Activated naive CD4-positive, alpha-beta T cell treated with anti-CD3 and anti-CD28 coated beads, Interleukin-2, amount 10 ng/mL, durations not matched to agents 7 days and 5 days (primary cell): ENCODE results near the gene JAZF1.

Experiments used
- CTCF ChIA-PET: fragments of 350-600 bp; sonication (Branson Sonifier 250); formaldehyde crosslinking; loops from one replicate; lab custom pipeline; 2021; ENCODE audit warnings: antibody characterized with exemption; lab: Charles Lee
- DNase-seq: peaks from one replicate; pipeline ENCODE4 v3.0.0-alpha.2; 2020
- H3K27ac Mint-ChIP-seq: one replicate; pipeline ENCODE4 v1.8.0; 2021; ENCODE audit warnings: mild to moderate bottlenecking, moderate library complexity, mixed read lengths
- H3K27me3 Mint-ChIP-seq: one replicate; pipeline ENCODE4 v1.8.0; 2021; ENCODE audit warnings: mild to moderate bottlenecking, mixed read lengths
- H3K36me3 Mint-ChIP-seq: one replicate; pipeline ENCODE4 v1.8.0; 2021; ENCODE audit warnings: mixed read lengths
- H3K4me1 Mint-ChIP-seq: one replicate; pipeline ENCODE4 v1.8.0; 2021; ENCODE audit warnings: mixed read lengths
- H3K4me3 Mint-ChIP-seq: one replicate; pipeline ENCODE4 v1.8.0; 2021; ENCODE audit warnings: mild to moderate bottlenecking, moderate library complexity, mixed read lengths
- H3K9me3 Mint-ChIP-seq: one replicate; pipeline ENCODE4 v1.8.0; 2021; ENCODE audit warnings: mixed read lengths

JAZF1 gene

GRCh38 chr7:28149291-28150101, 31.1 kb downstream of the JAZF1 start:
- CTCF ChIA-PET = no interaction called here
- no peak for DNase-seq
- Mint-ChIP-seq H3K4me1 (peaks cover 26% of the 10 kb centered on the region), H3K4me3 (no peak overlapping the region), H3K9me3 (no peaks in the 10 kb centered on the region), H3K27ac (no peak overlapping the region), H3K36me3 (peaks cover 2% of the 10 kb centered on the region), H3K27me3 (no peaks in the 10 kb centered on the region)

GRCh38 chr7:28145931-28146330, 34.7 kb downstream of the JAZF1 start:
- Mint-ChIP-seq H3K4me1 (peaks cover 4% of the 10 kb centered on the region), H3K27me3 (peaks cover 3% of the 10 kb centered on the region)

DNA sequence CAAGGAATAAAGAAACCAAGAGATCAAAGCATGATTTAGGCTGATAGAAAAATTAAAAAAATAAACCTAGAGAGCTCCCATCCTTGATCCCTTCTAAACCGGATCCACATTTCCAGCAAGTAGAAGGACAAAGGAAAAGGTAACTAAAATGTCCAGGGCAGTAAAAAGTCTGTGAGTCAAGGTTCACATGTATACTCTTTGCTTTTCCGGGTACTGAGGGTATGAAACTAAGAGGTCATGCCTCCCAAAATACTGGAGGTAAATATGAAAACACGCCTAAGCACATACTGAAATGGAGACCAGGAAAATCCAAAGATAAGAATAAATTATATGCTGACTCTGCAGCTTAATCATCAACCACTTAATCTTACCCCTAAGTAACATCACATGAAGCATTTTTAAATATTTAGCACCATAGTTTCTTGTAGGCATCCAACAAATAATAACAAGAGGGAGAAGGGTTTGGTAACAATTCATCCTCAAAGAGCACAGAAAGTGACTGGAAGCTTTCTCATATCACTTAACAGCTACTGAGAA, 35.4 kb downstream of the JAZF1 start:
- CTCF ChIA-PET = no interaction called here
- Mint-ChIP-seq H3K27ac (no peak overlapping the region), H3K9me3 (no peaks in the 10 kb centered on the region), H3K27me3 (peaks cover 3% of the 10 kb centered on the region), H3K4me1 (peaks cover 4% of the 10 kb centered on the region), H3K4me3 (no peak overlapping the region), H3K36me3 (no peaks in the 10 kb centered on the region)
- DNase-seq = no peak

More at GRCh38 chr7:28145931-28146330, 34.7 kb downstream of the JAZF1 start:
- Mint-ChIP-seq H3K4me3 (no peak overlapping the region), H3K36me3 (no peaks in the 10 kb centered on the region), H3K9me3 (no peaks in the 10 kb centered on the region), H3K27ac (no peak overlapping the region)
- CTCF ChIA-PET = no interaction called here
- DNase-seq = no peak

- Mint-ChIP-seq H3K4me3 (no peak overlapping the region), H3K36me3 (no peaks in the 10 kb centered on the region), H3K27ac (no peak overlapping the region), H3K27me3 (peaks cover 3% of the 10 kb centered on the region), H3K4me1 (no peaks in the 10 kb centered on the region), H3K9me3 (no peaks in the 10 kb centered on the region)
- DNase-seq = no peak
- CTCF ChIA-PET = no interaction called here
Measured at GRCh38 chr7:28144266-28144665, 36.3 kb downstream of the JAZF1 start.

DNA sequence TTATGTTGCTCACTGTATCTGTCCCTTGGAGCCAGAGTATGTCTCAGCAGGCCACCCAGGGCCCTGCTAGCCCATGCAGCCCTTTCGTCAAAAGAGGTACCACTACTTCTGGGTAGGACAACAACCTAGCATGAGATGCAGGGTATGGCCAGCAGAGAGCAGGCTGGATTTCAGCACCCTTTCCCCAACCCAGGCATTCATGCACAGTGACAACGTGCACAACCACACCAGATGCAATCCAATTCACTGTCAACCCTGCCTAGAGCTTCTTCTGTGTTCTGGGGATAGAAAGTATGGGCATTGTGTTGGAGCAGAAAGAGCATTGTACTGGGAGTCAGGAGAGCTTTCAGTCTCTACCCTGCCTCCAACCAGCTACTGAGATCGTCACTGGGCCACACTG, 37.9 kb downstream of the JAZF1 start:
- Mint-ChIP-seq H3K9me3 (no peaks in the 10 kb centered on the region), H3K27ac (no peak overlapping the region), H3K4me3 (no peak overlapping the region), H3K27me3 (peaks cover 3% of the 10 kb centered on the region), H3K4me1 (no peaks in the 10 kb centered on the region), H3K36me3 (no peaks in the 10 kb centered on the region)
- DNase-seq = no peak
- CTCF ChIA-PET = no interaction called here

DNA sequence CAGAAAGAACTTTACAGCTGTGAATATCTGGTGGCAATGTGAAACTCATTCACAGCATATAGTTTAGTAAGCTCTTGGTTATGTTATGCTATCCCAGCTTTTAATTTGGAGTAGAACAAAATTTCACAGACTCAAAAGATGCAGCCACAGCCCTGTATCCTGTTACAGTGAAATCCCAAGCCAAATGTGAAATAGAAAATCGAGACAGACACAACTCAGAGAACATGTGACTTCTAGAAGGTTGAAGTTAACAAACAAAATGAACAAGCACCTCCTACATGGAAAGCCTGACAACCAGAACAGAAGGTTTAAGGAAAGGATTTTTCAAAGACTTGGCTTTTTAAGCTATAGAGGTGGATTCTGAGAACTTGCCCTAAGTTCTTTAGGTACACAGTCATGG, 39.6 kb downstream of the JAZF1 start:
- H3K27ac Mint-ChIP-seq = no peak overlapping the region
- peaks cover 3% of the 10 kb centered on the region for H3K27me3 Mint-ChIP-seq
- no peaks in the 10 kb centered on the region for H3K9me3 Mint-ChIP-seq
- no peak overlapping the region for H3K4me3 Mint-ChIP-seq
- no peak for DNase-seq
- CTCF ChIA-PET = no interaction called here
- H3K36me3 Mint-ChIP-seq = no peaks in the 10 kb centered on the region
- H3K4me1 Mint-ChIP-seq = no peaks in the 10 kb centered on the region

DNA sequence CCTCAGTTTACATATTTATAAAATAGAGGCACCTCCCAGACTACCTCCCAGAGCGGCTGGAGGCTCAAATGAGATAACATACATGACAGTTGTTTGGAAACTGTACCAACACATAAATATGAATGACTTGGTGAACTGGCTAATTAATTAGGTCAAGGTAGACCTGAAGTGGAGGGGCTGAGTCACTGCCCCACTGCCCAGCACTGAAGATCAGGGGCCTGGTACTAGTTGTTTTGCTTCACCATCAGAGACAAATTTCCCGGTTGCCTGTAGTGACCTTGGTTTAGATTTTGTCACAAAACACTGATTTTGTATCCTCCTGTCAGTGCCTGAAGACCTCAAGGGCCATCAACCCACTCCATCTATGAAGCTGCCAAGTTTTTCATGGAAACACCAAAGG, 41.8 kb downstream of the JAZF1 start:
- no peaks in the 10 kb centered on the region for H3K4me1 Mint-ChIP-seq

GRCh38 chr7:28137463-28137862, 43.1 kb downstream of the JAZF1 start:
- Mint-ChIP-seq H3K27me3 (peaks cover 3% of the 10 kb centered on the region), H3K4me3 (no peak overlapping the region), H3K36me3 (no peaks in the 10 kb centered on the region), H3K27ac (no peak overlapping the region), H3K9me3 (no peaks in the 10 kb centered on the region), H3K4me1 (no peaks in the 10 kb centered on the region)
- CTCF ChIA-PET = no interaction called here
- no peak for DNase-seq

More for the DNA sequence above, 41.8 kb downstream of the JAZF1 start:
- CTCF ChIA-PET = no interaction called here
- H3K27me3 Mint-ChIP-seq = peaks cover 3% of the 10 kb centered on the region
- H3K4me3 Mint-ChIP-seq = no peak overlapping the region
- DNase-seq = no peak
- no peaks in the 10 kb centered on the region for H3K36me3 Mint-ChIP-seq
- no peaks in the 10 kb centered on the region for H3K9me3 Mint-ChIP-seq
- H3K27ac Mint-ChIP-seq = no peak overlapping the region

DNA sequence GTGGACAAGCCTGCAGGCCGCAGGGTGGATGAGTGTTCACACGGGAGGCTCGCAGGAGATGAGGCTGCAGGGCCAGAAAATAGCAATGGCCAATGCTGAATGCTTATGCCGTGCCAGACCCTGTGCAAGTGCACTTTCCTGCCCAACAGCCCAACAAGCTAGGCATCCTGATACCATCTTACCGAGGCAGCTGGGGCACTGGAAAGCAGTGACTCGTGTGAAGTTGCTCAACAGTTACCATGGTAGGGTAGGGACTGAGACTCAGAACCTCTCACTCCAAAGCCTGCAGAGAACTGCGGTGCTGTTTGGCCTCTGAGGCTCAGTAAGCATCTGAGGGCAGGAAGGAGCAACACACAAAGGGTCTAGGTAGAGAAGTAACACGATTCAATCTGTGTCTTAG, 43.7 kb downstream of the JAZF1 start:
- H3K27ac Mint-ChIP-seq = no peak overlapping the region
- CTCF ChIA-PET = no interaction called here

GRCh38 chr7:28136420-28136819, 44.2 kb downstream of the JAZF1 start:
- no peaks in the 10 kb centered on the region for H3K4me1 Mint-ChIP-seq
- no peak for DNase-seq
- H3K4me3 Mint-ChIP-seq = no peak overlapping the region
- no peak overlapping the region for H3K27ac Mint-ChIP-seq
- no peaks in the 10 kb centered on the region for H3K36me3 Mint-ChIP-seq
- H3K27me3 Mint-ChIP-seq = no peaks in the 10 kb centered on the region
- CTCF ChIA-PET = no interaction called here
- no peaks in the 10 kb centered on the region for H3K9me3 Mint-ChIP-seq

More for the DNA sequence above, 43.7 kb downstream of the JAZF1 start:
- H3K4me3 Mint-ChIP-seq = no peak overlapping the region
- DNase-seq = no peak
- no peaks in the 10 kb centered on the region for H3K9me3 Mint-ChIP-seq
- H3K36me3 Mint-ChIP-seq = no peaks in the 10 kb centered on the region
- H3K27me3 Mint-ChIP-seq = no peaks in the 10 kb centered on the region
- H3K4me1 Mint-ChIP-seq = no peaks in the 10 kb centered on the region

- Mint-ChIP-seq H3K4me1 (no peaks in the 10 kb centered on the region), H3K4me3 (no peak overlapping the region), H3K9me3 (no peaks in the 10 kb centered on the region), H3K27me3 (no peaks in the 10 kb centered on the region), H3K27ac (no peak overlapping the region), H3K36me3 (no peaks in the 10 kb centered on the region)
- no peak for DNase-seq
- CTCF ChIA-PET = no interaction called here
Measured at GRCh38 chr7:28135760-28136159, 44.8 kb downstream of the JAZF1 start.

GRCh38 chr7:28135315-28135714, 45.3 kb downstream of the JAZF1 start:
- Mint-ChIP-seq H3K36me3 (no peaks in the 10 kb centered on the region), H3K9me3 (no peaks in the 10 kb centered on the region), H3K27ac (no peak overlapping the region), H3K27me3 (no peaks in the 10 kb centered on the region), H3K4me3 (no peak overlapping the region), H3K4me1 (no peaks in the 10 kb centered on the region)
- CTCF ChIA-PET = no interaction called here
- DNase-seq = no peak

DNA sequence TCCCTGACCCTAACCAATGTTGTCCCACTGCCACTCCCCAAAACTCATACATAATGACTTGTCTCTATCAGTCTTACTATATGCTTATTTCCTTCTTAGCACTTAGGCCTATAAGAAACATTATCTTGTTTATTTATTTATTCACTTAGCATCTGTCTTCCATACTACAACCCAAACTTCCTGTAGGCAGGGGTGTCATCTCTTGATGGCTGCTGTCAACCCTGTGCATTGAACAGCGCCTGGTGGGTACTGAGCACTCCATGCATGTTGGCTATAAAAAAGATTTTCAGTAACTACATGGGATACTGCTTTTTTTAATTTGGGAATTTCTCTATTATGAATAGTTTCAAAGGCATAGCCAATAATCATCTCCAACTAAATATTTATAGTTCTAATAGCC, 46.7 kb downstream of the JAZF1 start:
- no peaks in the 10 kb centered on the region for H3K27me3 Mint-ChIP-seq
- CTCF ChIA-PET = no interaction called here
- no peak overlapping the region for H3K4me3 Mint-ChIP-seq
- H3K9me3 Mint-ChIP-seq = no peaks in the 10 kb centered on the region
- H3K27ac Mint-ChIP-seq = no peak overlapping the region
- H3K36me3 Mint-ChIP-seq = no peaks in the 10 kb centered on the region
- no peaks in the 10 kb centered on the region for H3K4me1 Mint-ChIP-seq
- no peak for DNase-seq

- no peaks in the 10 kb centered on the region for H3K36me3 Mint-ChIP-seq
- H3K9me3 Mint-ChIP-seq = no peaks in the 10 kb centered on the region
- CTCF ChIA-PET = no interaction called here
- DNase-seq = no peak
- H3K4me1 Mint-ChIP-seq = no peaks in the 10 kb centered on the region
- no peaks in the 10 kb centered on the region for H3K27me3 Mint-ChIP-seq
- H3K27ac Mint-ChIP-seq = no peak overlapping the region
- H3K4me3 Mint-ChIP-seq = no peak overlapping the region
Measured at GRCh38 chr7:28132959-28133870, 47.4 kb downstream of the JAZF1 start.
